22Rv1 (cell line): ENCODE measurements around the gene KDM4C.

Source experiments
- CTCF ChIP-seq: fragments of 450-650 bp; IDR thresholded peaks from 2 replicates; pipeline ENCODE4 v1.5.1; 2017; ENCODE audit warnings: mild to moderate bottlenecking
- ZFX ChIP-seq: fragments of 450-650 bp; IDR thresholded peaks from 2 replicates; pipeline ENCODE4 v1.6.1; 2017; ENCODE audit warnings: antibody characterized with exemption, borderline replicate concordance

- TF ChIP-seq CTCF: no peak
- TF ChIP-seq ZFX: no peak
These were observed 438.7 kb downstream of the KDM4C start for GRCh38 chr9:7196467-7196866.
